Measurements from ENCODE around the gene RALY. TPM values are rescaled to one million over a fixed set of nuclear protein-coding genes. Genes with fewer than 3 reads are reported as not detected.

Gene RALY
- total RNA-seq, 1 experiment from 2014 or later, result 185 TPM

DNA sequence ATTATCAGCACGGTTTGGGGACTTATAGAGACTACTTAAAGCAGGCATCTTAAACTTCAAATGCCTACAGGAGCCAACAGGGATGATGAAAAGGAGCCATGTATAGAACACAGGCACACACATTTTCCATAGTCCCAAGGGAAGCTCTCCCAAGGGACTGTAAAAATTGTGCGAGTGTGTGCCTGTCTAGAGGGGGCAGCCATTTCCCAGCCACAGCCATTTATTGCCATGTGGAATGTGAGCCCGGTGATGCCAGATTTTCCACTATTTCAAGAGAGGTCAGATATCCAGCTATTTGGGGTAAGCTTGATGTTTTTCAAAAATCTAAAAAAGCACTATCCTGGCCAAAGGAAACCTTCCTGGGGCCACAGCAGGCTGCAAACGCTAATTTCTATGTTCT is 24.1 kb upstream of the RALY start:
- Histone ChIP-seq H3K4me3 (ENCODE audit: low read depth, low read length, poor library complexity, severe bottlenecking) (no peak overlapping the region), H3K36me3 (ENCODE audit: insufficient read depth, low read length, poor library complexity, severe bottlenecking) (no peaks in the 10 kb centered on the region), H3K4me1 (ENCODE audit: insufficient read depth, low read length, poor library complexity, severe bottlenecking) (no peaks in the 10 kb centered on the region), H3K27me3 (replicated peaks; ENCODE audit: insufficient read depth, low read depth, low read length, poor library complexity) (no peaks in the 10 kb centered on the region), H3K9me3 (ENCODE audit: low read depth, low read length, poor library complexity, severe bottlenecking) (no peaks in the 10 kb centered on the region), H3K27ac (ENCODE audit: low read depth, low read length, poor library complexity, severe bottlenecking) (no peak overlapping the region)
- intact Hi-C loops (cut with micrococcal nuclease; ENCODE audit: unreplicated experiment), result no loop called here
- TF ChIP-seq, protein P1, sequence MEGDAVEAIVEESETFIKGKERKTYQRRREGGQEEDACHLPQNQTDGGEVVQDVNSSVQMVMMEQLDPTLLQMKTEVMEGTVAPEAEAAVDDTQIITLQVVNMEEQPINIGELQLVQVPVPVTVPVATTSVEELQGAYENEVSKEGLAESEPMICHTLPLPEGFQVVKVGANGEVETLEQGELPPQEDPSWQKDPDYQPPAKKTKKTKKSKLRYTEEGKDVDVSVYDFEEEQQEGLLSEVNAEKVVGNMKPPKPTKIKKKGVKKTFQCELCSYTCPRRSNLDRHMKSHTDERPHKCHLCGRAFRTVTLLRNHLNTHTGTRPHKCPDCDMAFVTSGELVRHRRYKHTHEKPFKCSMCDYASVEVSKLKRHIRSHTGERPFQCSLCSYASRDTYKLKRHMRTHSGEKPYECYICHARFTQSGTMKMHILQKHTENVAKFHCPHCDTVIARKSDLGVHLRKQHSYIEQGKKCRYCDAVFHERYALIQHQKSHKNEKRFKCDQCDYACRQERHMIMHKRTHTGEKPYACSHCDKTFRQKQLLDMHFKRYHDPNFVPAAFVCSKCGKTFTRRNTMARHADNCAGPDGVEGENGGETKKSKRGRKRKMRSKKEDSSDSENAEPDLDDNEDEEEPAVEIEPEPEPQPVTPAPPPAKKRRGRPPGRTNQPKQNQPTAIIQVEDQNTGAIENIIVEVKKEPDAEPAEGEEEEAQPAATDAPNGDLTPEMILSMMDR (conservative IDR thresholded peaks at IDR 0.05; ENCODE audit: low read depth, low read length), result no peak
- TF ChIP-seq EZH2 (IDR thresholded peaks at IDR 0.05; ENCODE audit: borderline replicate concordance, low read depth, low read length, poor library complexity, severe bottlenecking), result no peak
- no peak for DNase-seq (ENCODE audit: low spot score)
- POLR2A ChIA-PET (ENCODE audit: low non-redundant PET), result no interaction called here
- no TSS peak for BruUV-seq (replicated peaks)
- CTCF ChIA-PET, result no interaction called here

DNA sequence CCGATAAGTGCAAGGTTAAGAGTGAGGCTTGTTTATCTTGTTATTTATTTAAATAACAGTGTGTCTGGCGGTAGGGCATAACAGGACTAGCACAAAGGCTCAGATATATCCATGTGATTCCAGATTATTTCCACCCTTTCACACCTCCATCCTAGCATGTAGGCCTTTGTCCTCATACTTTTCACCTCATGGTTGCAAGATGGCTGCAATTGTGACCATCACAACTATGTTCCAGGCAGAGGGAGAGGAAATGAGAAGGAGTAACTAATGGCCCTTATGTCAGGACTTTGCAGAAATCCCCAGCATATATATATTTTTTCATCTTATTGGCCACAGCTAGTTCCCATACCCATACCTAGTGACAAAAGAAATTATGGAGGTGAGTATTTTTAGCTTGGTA is 23.5 kb upstream of the RALY start:
- no peaks in the 10 kb centered on the region for H3K4me1 ChIP-seq (ENCODE audit: insufficient read depth, low read length, poor library complexity, severe bottlenecking)
- intact Hi-C loops (cut with micrococcal nuclease; ENCODE audit: unreplicated experiment), result no loop called here
- no peak overlapping the region for H3K27ac ChIP-seq (ENCODE audit: low read depth, low read length, poor library complexity, severe bottlenecking)
- POLR2A ChIA-PET (ENCODE audit: low non-redundant PET), result no interaction called here
- H3K9me3 ChIP-seq (ENCODE audit: low read depth, low read length, poor library complexity, severe bottlenecking), result no peaks in the 10 kb centered on the region
- no peaks in the 10 kb centered on the region for H3K36me3 ChIP-seq (ENCODE audit: insufficient read depth, low read length, poor library complexity, severe bottlenecking)
- H3K27me3 ChIP-seq (replicated peaks; ENCODE audit: insufficient read depth, low read depth, low read length, poor library complexity), result no peaks in the 10 kb centered on the region
- CTCF ChIA-PET, result no interaction called here
- no peak overlapping the region for H3K4me3 ChIP-seq (ENCODE audit: low read depth, low read length, poor library complexity, severe bottlenecking)
- no TSS peak for BruUV-seq (replicated peaks)
- no peak for TF ChIP-seq EZH2 (IDR thresholded peaks at IDR 0.05; ENCODE audit: borderline replicate concordance, low read depth, low read length, poor library complexity, severe bottlenecking)
- TF ChIP-seq, protein P1 (conservative IDR thresholded peaks at IDR 0.05; ENCODE audit: low read depth, low read length), result no peak
- DNase-seq (ENCODE audit: low spot score), result no peak

DNA sequence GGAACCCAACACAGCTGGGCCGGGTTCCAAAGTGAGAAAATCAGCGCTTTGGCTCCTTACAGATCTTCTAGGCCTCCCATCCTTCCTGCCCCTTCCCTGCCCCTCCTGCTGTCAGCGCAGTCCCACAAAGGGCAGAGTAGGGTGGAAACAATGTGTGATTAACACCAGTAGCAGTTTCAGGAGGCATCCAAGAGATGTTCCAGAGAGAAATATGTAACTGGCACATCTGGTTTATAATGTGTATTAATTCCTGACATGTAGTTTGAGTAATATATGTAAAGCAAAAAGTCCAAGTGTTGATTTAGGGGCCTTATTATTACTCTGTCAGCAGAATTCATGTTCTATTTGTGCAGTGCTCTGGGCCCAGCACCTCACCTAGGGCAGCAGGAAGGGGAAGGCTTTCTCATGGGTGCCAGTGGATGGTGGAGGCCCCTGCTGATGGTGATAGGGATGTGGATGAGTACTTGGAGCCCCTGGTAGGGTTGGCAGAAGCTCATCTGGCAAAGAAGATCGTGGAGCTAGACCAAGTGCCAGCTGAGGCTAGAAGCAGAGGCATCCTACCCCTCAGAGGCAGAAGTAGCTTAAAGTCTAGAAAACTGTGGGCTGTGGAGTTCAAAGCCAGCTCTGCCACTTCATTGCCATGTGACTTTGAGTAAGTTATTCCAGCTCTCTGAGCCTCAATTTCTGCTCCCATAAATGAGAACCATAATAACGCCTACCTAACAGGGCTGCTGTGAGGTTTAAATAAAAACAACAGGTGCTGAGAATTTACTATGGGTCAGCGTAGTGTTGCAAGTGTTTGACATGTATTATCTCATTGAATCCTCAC is 22.4 kb upstream of the RALY start:
- ChIA-PET POLR2A (ENCODE audit: low non-redundant PET) (interaction anchor here (0.5 kb wide), 1 partner anchor 338 kb away, joined by 3 read pairs; no protein-coding TSS in a partner anchor), CTCF (interaction anchor here (0.6 kb wide), 1 partner anchor 116 kb away, joined by 8 read pairs; no protein-coding TSS in a partner anchor)
- intact Hi-C loops (cut with micrococcal nuclease; ENCODE audit: unreplicated experiment), result no loop called here
- no peaks in the 10 kb centered on the region for H3K27me3 ChIP-seq (replicated peaks; ENCODE audit: insufficient read depth, low read depth, low read length, poor library complexity)
- no peaks in the 10 kb centered on the region for H3K36me3 ChIP-seq (ENCODE audit: insufficient read depth, low read length, poor library complexity, severe bottlenecking)
- TF ChIP-seq EZH2 (IDR thresholded peaks at IDR 0.05; ENCODE audit: borderline replicate concordance, low read depth, low read length, poor library complexity, severe bottlenecking), result no peak
- TF ChIP-seq, protein P1 (conservative IDR thresholded peaks at IDR 0.05; ENCODE audit: low read depth, low read length), result no peak
- H3K4me3 ChIP-seq (ENCODE audit: low read depth, low read length, poor library complexity, severe bottlenecking), result no peak overlapping the region
- H3K9me3 ChIP-seq (ENCODE audit: low read depth, low read length, poor library complexity, severe bottlenecking), result no peaks in the 10 kb centered on the region
- H3K27ac ChIP-seq (ENCODE audit: low read depth, low read length, poor library complexity, severe bottlenecking), result no peak overlapping the region
- no peaks in the 10 kb centered on the region for H3K4me1 ChIP-seq (ENCODE audit: insufficient read depth, low read length, poor library complexity, severe bottlenecking)
- DNase-seq (ENCODE audit: low spot score), result no peak
- no TSS peak for BruUV-seq (replicated peaks)
